Stimulated activated CD4-positive, alpha-beta T cell treated with anti-CD3 and anti-CD28 coated beads, Interleukin-1b, Interleukin-23, amount 100 ng/mL, for 24 hours (primary cell): ENCODE results near the gene WDHD1.
A peak's percentile ranks its signal among the peaks of the same experiment; 100 is the strongest.
"Not testable (repeated sequence)": the region's sequence is repeated elsewhere in the genome, so short reads cannot be mapped to it uniquely, and the experiment has no call there.

Experiments
- DNase-seq, 4 experiments: peaks; one replicate each; pipeline ENCODE4 v3.0.0-alpha.2; 2020; ENCODE audit warnings: low read depth in 4 of 4, low spot score in 1 of 4

Gene WDHD1

DNA sequence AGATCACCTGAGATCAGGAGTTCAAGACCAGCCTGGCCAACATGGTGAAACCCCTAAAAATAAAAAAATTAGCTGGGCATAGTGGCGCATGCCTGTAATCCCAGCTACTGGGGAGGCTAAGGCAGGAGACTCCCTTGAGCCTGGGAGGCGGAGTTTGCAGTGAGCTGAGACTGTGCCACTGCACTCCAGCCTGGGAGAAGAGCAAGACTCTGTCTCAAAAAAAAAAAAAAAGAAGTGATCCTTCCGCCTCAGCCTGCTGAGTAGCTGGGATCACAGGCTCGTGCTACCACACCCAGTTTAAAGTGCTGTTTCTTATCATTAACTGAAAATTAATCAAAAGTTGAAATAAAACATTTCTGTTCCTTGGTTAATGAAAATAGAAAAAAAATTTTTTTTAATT, 117.9 kb downstream of the WDHD1 start:
- not testable (repeated sequence) for DNase-seq

DNA sequence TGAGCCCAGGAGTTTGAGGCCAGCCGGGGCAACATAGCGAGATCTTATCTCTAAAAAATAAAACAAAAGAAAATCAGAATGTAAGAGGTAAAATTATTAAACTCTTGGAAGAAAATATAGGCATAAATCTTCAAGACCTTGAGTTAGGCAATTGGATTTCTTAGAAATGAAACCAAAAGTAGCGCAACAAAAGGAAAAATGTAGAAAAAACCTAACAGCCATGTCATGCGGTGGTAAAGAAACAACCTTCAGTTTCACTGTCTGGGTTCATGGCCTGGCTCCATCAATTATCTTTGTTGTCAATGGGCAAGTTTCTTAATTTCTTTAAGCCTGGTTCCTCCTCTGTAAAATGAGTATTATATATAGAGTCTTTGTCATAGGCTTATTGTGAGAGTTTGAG, 118.7 kb downstream of the WDHD1 start:
- DNase-seq = no peak

DNA sequence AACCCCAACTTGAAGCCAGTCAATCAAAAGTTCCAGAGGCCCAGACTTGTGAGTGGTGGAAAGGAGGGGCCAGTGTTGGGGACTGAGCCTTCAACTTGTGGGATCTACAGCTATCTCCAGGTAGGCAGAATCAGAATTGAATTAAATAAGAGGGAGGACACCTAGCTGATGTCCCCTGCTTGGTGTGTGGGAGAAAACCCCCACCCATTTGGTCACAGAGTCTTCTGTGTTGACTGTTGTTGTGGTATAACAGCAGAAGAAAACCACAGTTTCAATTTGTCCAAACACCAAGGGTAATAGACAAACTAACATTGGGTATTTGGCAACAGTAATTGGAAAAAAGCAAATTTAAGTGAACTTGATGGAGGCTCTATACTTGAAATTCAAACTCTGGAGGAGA, 120.8 kb downstream of the WDHD1 start:
- no peak for DNase-seq

DNA sequence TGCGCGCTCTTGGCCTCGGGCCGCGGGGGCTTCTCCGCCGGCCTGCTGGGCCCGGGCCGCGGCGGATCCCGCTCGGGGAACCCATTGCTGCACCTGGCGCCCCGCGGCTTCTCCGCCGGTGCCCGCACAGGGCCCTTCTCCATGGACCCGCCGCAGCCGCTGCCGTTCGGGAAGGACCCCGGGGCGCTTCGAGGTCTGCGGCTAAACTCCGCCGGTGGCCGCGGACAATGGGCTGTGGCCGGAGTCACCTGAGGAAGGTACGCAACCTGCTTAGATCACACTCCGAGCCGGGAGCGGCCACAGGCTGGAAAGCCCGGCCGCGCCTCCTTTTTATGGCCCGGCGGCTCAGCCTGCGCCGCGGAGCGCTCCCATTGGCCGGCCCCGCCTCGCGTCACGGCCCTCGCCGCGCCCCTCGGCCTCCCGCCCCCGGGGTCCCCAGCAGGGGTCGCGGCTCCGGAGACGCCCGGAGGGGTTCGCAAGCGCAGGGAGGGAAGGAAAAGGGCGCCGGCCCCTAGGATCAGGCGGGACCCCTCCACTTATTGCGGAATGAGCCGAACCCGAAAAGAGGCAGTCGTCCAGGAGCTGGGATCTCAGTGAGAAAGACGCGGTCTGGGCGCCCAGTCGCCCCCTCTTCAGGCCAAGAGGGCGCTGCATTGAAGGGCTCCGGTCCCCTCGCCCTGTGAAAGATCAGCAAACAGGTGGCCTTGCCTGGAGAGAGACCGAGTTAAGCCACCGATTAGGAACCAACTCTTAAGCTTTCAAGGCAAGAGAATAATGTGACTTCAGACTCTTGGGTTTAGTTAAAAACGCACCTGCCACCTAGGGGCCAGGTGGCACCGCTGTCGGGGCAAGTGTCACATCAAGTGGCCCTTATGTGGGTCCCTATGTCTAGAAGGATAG, 124.1 kb downstream of the WDHD1 start, which contains the start of gene GCH1:
TSS of gene GCH1 (minus strand) at position 306 of the 900 bp plus-strand sequence. CDS start at position 143, 163 bp downstream.
- peak; percentile 38 to 70 (median 60) for DNase-seq

DNA sequence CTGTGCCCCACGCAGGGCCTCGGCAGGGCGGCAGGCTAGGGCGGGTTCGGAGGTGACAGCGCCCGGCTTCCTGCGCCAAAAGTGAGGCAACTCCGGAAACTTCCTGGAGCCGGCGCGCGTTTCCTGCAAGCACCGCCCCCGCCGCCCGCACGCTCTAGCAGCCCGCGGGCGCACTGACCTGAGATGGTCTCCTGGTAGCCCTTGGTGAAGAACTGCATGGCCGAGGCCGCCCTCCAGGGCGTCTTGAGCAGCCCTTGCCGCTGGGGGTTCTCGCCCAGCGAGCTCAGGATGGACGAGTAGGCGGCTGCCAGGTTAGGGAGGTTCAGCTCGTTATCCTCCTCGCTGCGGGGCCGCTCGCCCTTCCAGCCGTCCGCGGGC, 124.8 kb downstream of the WDHD1 start:
- DNase-seq = peak; percentile 39 to 69 (median 56)

DNA sequence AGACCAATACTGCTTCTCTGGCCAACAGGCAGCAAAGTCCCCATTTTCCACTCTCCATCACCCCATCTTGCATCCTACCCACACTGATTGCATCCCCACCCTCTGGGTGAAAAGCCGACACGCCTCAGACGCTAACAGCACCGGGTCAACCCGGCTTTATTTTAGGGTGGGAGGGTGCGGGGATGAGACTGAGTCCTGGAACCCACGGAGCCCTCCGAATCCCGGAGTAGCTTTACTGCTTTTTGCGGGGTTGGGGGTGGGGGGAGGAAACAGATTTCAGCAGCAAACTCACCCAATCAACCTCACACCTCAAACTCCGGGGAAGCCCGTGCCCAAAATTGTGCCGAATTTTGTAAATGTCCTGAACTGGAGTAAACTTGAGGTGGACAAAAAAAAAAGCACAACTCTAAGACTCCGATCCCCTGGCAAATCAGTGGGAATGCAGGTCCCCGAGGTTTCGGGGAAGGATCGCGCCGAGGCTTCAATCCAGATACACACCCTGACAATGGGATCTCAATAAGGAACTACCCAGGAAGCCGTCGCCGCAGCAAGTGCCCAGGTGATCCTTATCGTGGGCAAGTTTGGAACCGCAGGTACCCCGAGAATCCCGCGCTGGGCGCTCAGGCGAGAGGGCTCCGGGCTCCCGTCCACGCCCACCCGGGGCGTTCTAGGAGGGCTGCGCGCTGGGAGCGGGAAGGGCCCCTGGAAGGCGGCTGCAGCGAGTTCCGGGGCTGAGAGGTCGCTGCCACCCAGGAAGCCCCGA, 125.3 kb downstream of the WDHD1 start:
- DNase-seq = no peak

DNA sequence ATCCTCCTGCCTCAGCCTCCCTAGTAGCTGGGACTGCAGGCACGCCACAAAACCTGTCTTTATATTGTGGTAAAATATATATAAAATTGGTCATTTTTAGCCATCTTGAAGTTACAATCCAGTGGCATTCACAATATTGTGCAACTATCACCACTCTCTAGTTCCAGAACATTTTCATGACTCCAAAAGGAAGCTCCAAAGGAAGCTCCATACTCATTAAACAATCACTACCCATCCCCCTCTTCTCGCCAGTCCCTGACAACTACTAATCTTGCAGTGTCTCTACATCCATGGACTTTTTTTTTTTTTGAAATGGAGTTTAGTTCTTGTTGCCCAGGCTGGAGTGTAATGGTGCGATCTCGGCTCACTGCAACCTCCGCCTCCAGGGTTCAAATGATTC, 127.3 kb downstream of the WDHD1 start:
- DNase-seq = no peak

DNA sequence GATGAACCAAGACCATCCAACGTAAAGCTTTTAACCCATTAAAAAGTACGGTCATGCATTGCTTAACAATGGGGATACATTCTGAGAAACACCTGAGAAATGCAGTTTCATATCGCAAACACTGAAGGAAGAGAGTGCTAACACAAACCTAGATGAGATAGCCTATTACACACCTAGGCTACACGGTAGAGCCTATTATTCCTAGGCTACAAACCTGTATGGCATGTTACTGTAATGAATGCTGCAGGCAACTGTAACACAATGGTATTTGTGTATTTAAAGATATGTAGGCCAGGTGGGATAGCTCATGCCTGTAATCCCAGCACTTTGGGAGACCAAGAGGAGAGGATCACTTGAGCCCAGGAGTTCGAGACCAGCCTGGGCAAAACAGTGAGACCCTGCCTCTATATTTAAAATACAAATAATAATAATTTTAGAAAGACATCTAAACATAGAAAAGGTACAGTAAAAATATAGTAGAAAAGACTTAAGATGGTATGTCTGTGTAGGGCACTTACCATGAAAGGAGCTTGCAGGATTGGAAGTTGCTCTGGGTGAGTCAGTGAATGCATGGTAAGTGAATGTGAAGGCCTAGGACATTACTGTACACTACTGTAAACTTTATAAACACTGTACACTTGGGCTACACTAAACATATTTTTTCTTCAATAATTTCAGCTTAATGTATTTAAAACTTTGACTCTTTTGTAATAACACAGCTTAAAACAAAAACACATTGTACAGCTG, 128.9 kb downstream of the WDHD1 start:
- DNase-seq = not testable (repeated sequence)

DNA sequence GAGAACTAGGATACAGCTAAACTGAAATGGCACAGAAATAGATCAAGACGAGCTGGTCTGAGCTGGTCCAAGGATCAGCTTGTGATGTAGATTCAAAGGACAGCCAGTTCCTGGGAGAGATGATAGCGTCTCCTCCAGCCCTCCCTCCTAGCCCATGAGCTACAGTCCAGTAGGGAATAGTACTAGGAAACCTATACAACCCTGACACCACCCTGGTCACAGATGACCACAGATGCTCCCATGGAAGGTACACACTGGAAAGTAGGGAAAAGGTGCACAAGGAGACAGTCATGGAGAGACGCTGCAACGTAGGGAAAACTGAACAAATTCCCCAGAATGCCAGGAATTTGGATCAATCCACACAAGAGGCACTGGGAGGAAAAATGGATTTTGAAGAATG, 131.2 kb downstream of the WDHD1 start:
- DNase-seq = no peak

DNA sequence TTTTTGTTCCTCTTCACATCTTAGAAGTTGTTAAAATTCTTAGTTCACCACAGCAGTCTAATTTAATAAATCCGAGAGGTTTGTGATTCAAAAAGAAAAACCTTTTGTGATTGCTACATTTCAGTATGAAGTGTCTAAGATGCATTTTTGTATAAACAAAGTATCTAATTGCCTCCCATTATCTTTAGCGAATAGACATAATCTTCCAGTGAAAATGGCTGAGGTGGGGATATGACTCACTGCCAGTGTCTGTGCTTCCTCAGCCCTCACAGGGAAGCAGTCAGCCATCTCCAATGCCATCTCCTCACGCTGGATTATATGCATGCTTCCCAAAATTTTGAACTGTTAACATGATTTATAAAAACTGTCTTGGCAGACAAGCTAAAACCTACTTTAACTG, 131.9 kb downstream of the WDHD1 start:
- DNase-seq = no peak

DNA sequence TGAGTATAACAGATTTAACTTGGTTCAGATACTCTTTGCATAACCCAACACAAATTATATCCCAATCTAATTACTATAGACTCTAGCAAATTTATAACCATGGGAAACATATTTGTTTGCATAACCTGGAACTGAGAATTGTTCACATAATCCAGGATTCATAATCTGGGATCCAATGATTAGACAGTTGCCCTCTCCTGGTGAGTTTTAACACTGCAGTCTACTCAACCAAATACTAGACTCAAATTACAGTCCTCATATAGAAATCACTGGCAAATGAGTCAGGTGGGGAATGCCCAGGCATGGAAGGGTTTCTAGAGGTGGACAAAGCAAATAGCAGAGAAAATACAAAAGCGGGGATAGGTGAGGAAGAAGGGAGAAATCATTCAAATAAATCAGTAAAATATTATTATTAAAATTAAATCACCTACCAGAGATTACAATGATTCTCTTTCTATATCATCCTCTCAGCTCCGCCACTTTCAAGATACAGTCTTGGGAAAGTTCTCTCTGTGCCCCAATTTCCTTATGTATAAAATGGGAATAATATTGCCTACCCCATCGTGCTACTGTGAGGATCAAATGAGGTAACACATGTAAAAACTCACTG, 133.6 kb downstream of the WDHD1 start:
- DNase-seq = no peak

DNA sequence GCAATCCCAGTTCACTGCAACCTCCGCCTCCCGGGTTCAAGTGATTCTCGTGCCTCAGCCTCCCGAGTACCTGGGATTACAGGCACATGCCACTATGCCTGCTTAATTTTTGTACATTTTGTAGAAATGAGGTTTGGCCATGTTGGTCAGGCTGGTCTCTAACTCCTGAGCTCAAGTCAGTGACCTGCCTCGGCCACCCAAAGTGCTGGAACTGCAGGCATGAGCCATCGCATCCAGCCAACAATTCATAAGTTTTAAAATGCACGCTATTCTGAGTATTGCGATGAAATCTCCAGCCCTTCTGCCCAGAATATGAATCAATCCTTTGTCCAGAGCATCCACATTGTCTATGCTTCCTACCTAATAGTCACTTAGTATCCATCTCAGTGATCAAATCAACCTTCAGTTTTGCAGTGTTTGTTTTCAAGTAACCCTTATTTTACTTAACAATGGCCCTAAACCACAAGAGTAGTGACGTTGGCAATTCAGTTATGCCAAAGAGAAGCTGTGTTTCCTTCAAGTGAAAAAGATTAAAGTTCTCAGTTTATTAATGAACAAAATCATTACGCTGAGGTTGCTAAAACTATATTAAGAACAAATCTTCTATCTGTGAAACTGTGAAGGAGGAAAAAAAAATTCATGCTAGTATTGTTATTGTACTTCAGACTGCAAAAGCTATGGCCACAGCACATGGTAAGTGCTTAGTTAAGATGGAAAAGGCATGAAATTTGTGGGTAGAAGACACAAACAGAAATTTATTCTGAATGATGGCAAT, 135.2 kb downstream of the WDHD1 start:
- DNase-seq = no peak

DNA sequence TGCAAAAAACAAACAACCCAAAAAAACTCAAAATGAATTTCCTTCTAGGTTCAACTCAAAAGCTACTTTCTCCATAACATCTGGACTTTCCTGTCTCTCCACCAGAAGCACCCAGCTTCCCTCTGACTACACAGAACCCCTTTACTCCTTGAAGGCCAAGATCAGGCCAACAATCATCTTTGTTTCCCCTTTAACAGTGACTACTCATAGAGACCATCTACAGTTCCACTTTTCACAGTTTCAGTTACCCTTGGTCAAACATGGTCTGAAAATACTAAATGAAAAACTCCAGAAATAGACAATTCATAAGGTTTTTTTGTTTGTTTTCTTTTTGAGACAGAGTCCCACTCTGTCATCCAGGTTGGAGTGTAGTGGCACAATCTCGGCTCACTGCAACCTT, 136.1 kb downstream of the WDHD1 start:
- DNase-seq = no peak

DNA sequence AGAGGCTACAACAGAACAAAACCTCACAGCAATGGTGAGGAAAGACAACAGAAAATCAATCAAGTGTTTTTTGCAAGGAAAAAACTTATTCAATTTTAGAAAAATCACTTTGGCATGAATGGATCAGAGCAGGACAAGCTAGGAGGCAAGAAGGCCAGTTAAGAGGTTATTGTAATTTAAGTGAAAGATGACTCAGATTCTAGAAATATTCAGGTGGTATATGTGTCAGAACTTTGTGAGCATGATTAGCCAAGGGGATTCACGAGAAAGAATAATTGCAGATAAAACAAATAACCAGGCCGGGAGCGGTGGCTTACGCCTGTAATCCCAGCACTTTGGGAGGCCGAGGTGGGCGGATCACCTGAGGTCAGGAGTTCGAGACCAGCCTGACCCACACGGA, 137.0 kb downstream of the WDHD1 start:
- no peak for DNase-seq
